NCI-H1417 (cell line): ENCODE data around the gene SPAG6.
A peak's percentile ranks its signal among the peaks of the same experiment; 100 is the strongest.

ENCODE experiments used
- DNase-seq, 3 experiments: peaks; one replicate each; lab custom pipeline; 2025; lab: John Stamatoyannopoulos, UW

The SPAG6 gene

DNA sequence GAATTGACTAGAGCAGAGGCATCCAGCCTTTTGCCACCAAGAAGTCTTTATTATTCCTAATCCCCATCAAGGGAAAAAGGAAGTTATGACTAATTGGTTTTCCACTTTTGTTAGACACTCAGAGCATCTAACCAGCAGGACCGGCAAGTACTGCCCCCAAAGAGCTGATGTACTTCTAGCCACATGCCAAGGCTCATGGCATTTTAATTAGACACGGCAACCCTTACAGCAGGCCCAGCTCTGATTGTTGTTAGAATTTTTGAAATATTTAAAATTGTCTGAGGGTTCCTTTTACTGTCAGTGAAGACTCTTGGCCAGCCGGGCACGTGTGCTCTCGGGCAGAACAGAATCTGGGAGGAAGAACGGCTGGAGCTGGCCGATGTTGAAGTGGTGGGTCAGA lies 114.8 kb downstream of the SPAG6 start:
- no peak for DNase-seq

DNA sequence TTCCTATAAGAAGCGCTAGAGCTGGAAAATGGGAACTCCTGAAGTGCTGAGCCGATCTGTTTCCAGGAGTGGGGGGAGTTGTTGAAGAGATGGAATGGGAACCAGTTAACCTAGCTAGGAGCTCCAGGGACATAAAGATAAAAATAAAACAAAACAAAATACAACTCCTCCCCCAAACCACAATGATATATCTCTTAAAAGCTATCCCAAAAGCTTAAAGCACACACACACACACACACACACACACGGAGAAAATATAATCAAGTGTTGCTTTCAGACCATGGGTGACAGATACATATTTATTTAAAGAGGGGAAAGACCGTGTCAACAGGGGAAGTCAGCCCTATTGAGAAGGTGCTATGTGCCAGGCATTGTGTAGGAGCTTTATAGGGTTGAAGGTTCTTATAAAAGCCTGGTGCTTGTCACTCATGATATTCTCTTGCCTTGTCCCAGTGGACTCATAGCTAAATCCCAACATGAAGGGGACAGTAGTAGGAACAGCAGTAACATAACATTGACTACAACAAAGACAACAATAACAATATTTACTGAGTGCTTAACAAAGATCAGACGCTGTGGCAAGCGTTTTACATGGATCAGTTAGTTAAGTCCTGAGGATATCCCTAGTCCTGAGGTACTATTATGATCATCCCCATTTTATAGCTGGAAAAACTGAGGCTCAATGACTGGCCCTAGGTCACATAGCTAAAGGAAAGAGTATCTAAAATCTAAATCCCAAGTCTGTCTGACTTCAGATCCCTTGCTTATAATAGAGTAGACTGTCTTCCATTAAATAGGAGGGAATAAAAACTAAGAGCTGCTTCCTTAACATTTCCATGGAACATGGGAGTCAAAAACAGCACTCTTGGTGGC lies 115.5 kb downstream of the SPAG6 start:
- no peak for DNase-seq

DNA sequence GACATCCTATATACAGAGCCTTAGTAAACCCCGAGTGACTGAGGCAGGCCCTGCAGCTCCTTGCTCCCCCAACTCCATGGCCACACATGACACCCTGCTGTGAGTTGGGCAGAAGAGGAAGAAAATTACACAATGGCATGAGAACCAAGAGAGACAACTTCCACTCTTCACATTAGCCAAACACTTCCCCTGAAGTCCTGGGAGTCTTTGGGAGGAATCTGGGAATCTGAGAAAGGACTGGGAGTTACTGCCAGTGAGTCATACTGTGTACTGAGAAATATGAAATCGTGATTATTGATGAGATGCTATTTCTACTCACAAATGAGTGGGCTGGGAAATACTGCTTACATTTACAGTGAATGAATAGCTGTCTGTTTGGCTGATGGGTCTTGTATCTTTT lies 116.6 kb downstream of the SPAG6 start:
- no peak for DNase-seq

DNA sequence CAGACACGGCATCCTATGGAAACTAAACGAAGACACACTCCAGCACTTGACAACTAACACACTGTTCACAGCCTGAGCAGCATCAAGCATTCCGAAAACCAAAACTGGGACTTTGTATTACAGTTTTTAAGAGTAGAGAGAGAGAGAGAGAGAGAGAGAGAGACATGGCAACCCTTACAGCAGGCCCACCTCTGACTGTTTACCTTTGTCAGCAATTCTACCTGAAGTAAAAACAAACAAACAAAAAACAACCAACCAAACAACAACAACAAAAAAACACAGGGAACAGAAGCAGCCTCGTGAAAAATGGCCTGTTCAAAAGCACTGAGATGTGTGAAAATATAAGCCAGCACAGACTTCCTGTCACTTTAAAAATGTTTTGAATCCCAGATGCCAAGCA lies 118.0 kb downstream of the SPAG6 start:
- DNase-seq = no peak

DNA sequence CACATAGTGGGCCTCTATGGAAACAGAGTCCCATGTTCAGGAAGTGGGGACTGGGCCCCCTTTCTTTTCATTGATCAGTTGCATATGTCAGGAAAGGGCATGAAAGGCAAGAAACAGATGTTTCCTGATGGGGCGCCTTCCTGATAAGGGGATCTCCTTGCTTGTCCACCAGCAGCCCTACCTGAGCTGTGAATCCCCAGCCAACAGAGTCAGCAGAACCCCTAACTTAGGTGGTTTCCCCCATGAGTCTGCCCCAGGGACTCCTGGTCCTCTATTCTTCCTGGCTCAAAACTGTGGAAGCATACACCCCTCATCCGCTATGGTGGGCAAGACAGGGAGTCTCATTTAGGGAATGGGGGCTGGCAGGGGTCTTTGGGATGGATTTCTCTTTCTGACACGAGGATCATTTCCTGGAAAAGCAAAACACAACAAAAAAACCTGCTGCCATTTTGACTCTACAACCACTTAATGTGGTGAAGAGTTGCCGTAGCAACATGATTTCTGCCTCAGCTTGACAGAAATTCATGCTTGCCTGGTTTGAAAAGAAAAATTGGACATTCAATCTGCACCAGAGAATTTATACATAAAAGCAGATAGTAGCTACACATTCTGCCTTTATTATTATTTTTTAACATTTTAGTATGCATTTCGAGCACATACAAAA lies 119.8 kb downstream of the SPAG6 start:
- peak in 1 of 3 experiments; percentile 12 for DNase-seq

DNA sequence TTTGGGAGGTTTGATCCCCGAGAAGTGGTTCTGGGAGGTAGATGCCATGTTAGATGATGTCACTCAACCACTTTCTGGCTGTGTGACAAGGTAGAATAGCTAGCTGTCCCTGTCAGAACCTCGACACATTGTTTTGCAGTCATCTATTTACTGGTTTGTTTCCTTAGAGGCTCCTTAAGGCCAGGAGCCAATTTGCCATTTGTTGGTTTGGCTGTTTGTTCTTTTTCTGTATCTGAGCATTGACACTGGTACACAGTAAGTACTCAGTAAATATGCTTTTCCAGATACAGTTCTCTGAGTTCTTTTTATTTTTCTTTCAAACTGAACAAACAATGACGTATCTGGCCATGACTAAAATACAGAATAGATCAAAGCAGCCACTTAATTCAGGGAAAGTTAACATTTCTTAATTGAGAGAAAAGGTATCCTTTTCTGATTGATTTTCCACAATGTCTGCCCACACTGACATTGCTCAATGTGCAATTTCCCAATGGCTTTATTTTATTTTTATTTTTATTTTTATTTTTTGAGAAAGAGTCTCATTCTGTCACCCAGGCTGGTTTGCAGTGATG lies 121.6 kb downstream of the SPAG6 start:
- DNase-seq = no peak
